IMR-90 (cell line): Measurements from ENCODE around the gene GTF2A1L.

Experiments used
- CEBPB ChIP-seq: IDR thresholded peaks from 2 replicates; pipeline ENCODE4 v1.6.1; 2012; ENCODE audit warnings: low read depth, low read length, improper control_type of control experiment
- MXI1 ChIP-seq: IDR thresholded peaks from 2 replicates; pipeline ENCODE4 v1.6.1; 2012; ENCODE audit warnings: low read depth, mild to moderate bottlenecking, low read length, moderate library complexity, borderline replicate concordance
- POLR2A ChIP-seq: IDR thresholded peaks from 2 replicates; pipeline ENCODE4 v1.6.1; 2012; ENCODE audit warnings: mild to moderate bottlenecking, low read depth, low read length
- RFX5 ChIP-seq: IDR thresholded peaks from 2 replicates; pipeline ENCODE4 v1.8.0; 2012; ENCODE audit warnings: low read depth, mild to moderate bottlenecking, low read length, moderate library complexity
- SMC3 ChIP-seq: fragments of 150-350 bp; IDR thresholded peaks from 2 replicates; pipeline ENCODE4 v1.6.1; 2016; ENCODE audit warnings: low read depth, mild to moderate bottlenecking, antibody characterized with exemption, low read length, moderate library complexity
- TF ChIP-seq, protein P1 (sequence below): conservative IDR thresholded peaks from 2 replicates; pipeline ENCODE4 v1.5.1; 2012; ENCODE audit warnings: mild to moderate bottlenecking, low read depth, low read length, improper control_type of control experiment

DNA sequence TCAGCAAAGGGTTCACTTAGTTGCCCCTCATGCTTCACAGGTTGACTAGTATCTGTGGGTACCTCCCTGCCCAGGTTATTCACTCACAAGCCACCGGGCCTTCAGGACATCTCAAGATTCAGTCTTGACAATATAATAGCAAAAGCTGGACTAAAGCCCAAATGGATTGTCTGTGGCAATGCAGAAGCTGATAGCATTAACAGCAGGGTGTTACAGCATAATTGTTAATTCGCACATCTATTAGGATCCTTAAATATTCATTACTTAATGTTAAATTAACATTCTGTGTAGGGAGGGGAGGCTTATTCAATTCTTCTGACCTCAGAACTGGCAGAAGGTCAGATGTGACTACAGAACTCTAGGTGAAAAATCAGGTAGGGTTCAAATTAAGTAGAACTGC lies 20.2 kb upstream of the GTF2A1L start:
- TF ChIP-seq, protein P1, sequence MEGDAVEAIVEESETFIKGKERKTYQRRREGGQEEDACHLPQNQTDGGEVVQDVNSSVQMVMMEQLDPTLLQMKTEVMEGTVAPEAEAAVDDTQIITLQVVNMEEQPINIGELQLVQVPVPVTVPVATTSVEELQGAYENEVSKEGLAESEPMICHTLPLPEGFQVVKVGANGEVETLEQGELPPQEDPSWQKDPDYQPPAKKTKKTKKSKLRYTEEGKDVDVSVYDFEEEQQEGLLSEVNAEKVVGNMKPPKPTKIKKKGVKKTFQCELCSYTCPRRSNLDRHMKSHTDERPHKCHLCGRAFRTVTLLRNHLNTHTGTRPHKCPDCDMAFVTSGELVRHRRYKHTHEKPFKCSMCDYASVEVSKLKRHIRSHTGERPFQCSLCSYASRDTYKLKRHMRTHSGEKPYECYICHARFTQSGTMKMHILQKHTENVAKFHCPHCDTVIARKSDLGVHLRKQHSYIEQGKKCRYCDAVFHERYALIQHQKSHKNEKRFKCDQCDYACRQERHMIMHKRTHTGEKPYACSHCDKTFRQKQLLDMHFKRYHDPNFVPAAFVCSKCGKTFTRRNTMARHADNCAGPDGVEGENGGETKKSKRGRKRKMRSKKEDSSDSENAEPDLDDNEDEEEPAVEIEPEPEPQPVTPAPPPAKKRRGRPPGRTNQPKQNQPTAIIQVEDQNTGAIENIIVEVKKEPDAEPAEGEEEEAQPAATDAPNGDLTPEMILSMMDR, result no peak
- no peak for TF ChIP-seq RFX5
- no peak for TF ChIP-seq POLR2A
- no peak for TF ChIP-seq MXI1
- TF ChIP-seq SMC3, result no peak
- TF ChIP-seq CEBPB, result no peak
